ENCODE data around the gene MRPS7. TPM values are rescaled to one million over a fixed set of nuclear protein-coding genes. Genes with fewer than 3 reads are reported as not detected.
A peak's percentile ranks its signal among the peaks of the same experiment; 100 is the strongest.
"Not testable (repeated sequence)": the region's sequence is repeated elsewhere in the genome, so short reads cannot be mapped to it uniquely, and the experiment has no call there.

The MRPS7 gene
- total RNA-seq, 4 donors from 2014 or later = 27.1 to 54.0 (median 37.4) TPM

GRCh38 chr17:75271955-75272847, 10.5 kb downstream of the MRPS7 start:
- peaks cover 12 to 31% (median 21%) of the 10 kb centered on the region in 4 donors for H3K4me1 ChIP-seq
- intact Hi-C loops (cut with DNase I; ENCODE audit: low total_unique reads) (loop anchor here (5.0 kb wide), 1 partner anchor 135 kb away; the partner anchor contains the start of gene GRB2), in situ Hi-C loops (cut with MboI; ENCODE audit: low pct_ligation_motif_present in 1 of 4, low pct_unique_long_range_greater_than_20kb in 1 of 4, low sequenced_read_pairs in 3 of 4) (no loop called here)
- H3K9me3 ChIP-seq = no peaks in the 10 kb centered on the region
- H3K36me3 ChIP-seq = no peaks in the 10 kb centered on the region
- H3K27me3 ChIP-seq = no peaks in the 10 kb centered on the region
- H3K27ac ChIP-seq = peak overlapping the region; percentile 94 to 100 (median 96)
- peak overlapping the region; percentile 84 to 99 (median 86) for H3K4me3 ChIP-seq
- TF ChIP-seq POLR2A (IDR thresholded peaks at IDR 0.05) = no peak
- TF ChIP-seq EP300 (IDR thresholded peaks at IDR 0.05; ENCODE audit: low read depth) = no peak
- TF ChIP-seq POLR2AphosphoS5 (IDR thresholded peaks at IDR 0.05) = no peak
- TF ChIP-seq, protein P1, sequence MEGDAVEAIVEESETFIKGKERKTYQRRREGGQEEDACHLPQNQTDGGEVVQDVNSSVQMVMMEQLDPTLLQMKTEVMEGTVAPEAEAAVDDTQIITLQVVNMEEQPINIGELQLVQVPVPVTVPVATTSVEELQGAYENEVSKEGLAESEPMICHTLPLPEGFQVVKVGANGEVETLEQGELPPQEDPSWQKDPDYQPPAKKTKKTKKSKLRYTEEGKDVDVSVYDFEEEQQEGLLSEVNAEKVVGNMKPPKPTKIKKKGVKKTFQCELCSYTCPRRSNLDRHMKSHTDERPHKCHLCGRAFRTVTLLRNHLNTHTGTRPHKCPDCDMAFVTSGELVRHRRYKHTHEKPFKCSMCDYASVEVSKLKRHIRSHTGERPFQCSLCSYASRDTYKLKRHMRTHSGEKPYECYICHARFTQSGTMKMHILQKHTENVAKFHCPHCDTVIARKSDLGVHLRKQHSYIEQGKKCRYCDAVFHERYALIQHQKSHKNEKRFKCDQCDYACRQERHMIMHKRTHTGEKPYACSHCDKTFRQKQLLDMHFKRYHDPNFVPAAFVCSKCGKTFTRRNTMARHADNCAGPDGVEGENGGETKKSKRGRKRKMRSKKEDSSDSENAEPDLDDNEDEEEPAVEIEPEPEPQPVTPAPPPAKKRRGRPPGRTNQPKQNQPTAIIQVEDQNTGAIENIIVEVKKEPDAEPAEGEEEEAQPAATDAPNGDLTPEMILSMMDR (IDR thresholded peaks at IDR 0.05) = no peak
- 44% methylated on average over 24 of the region's 24 CpGs; no CpG with 5 or more reads in 1 of the 2 donors for WGBS, 2 donors (ENCODE audit: low coverage in 1 of 2)
- DNase-seq = no peak

GRCh38 chr17:75272848-75273184, 11.1 kb downstream of the MRPS7 start:
- in situ Hi-C loops (cut with MboI; ENCODE audit: low pct_ligation_motif_present in 1 of 4, low pct_unique_long_range_greater_than_20kb in 1 of 4, low sequenced_read_pairs in 3 of 4) (no loop called here), intact Hi-C loops (cut with DNase I; ENCODE audit: low total_unique reads) (loop anchor here (5.0 kb wide), 1 partner anchor 134 kb away; the partner anchor contains the start of gene GRB2)
- Histone ChIP-seq H3K4me3 (no peak overlapping the region), H3K9me3 (no peaks in the 10 kb centered on the region), H3K4me1 (peaks cover 12 to 25% (median 18%) of the 10 kb centered on the region in 4 donors), H3K27ac (peak overlapping the region in 1 of 4 donors; percentile 94), H3K36me3 (no peaks in the 10 kb centered on the region), H3K27me3 (no peaks in the 10 kb centered on the region)
- no peak for DNase-seq
- no peak for TF ChIP-seq EP300 (IDR thresholded peaks at IDR 0.05; ENCODE audit: low read depth)
- no peak for TF ChIP-seq POLR2AphosphoS5 (IDR thresholded peaks at IDR 0.05)
- TF ChIP-seq, protein P1 (IDR thresholded peaks at IDR 0.05) = no peak
- TF ChIP-seq POLR2A (IDR thresholded peaks at IDR 0.05) = no peak
- WGBS, 2 donors (ENCODE audit: low coverage in 1 of 2) = 75% methylated on average over 3 of the region's 3 CpGs; no CpG with 5 or more reads in 1 of the 2 donors

DNA sequence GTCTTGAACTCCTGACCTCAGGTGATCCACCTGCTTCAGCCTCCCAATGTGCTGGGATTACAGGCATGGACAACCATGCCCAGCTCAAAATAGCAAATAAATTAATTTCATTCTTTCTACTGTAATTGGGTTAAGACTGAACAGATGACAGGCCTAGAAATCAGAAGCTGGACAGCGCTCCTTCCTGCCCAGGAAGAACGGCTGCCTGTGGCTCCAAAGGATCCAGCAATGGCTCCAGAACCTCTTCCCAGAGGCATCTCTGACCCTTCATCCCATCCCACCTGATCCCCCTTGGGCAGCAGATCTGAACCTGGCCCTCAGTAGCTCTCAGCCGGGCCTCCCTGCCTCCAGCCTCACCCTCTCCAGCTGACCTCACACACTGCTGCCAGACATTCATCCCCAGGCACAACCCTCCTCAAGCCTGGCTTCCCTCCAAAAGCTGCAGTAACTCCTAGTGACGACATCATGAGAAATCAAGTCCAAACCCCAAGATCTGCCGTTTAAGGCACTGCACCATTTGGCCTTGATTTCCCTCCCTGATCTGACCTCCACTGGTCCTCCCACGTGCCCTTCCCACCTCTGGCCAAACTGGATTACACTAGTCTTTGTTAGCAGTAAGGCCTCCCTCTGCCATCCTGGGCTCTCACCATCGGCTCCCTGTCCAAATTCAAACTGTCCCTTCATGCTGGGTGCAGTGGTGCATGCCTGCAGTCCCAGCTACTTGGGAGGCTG, 12.5 kb downstream of the MRPS7 start:
- WGBS, 2 donors (ENCODE audit: low coverage in 1 of 2) = 68 to 77% methylated on average over 3 to 7 of the region's 7 CpGs
- Histone ChIP-seq H3K4me1 (peaks cover 12 to 23% (median 16%) of the 10 kb centered on the region in 4 donors), H3K27me3 (no peaks in the 10 kb centered on the region), H3K9me3 (no peaks in the 10 kb centered on the region), H3K4me3 (no peak overlapping the region), H3K36me3 (no peaks in the 10 kb centered on the region), H3K27ac (no peak overlapping the region)
- in situ Hi-C loops (cut with MboI; ENCODE audit: low pct_ligation_motif_present in 1 of 4, low pct_unique_long_range_greater_than_20kb in 1 of 4, low sequenced_read_pairs in 3 of 4) = no loop called here
- intact Hi-C loops (cut with DNase I; ENCODE audit: low total_unique reads) = loop anchor here (5.0 kb wide), 1 partner anchor 133 kb away; the partner anchor contains the start of gene GRB2
- TF ChIP-seq EP300 (IDR thresholded peaks at IDR 0.05; ENCODE audit: low read depth) (no peak), POLR2A (IDR thresholded peaks at IDR 0.05) (no peak), POLR2AphosphoS5 (IDR thresholded peaks at IDR 0.05) (no peak)
- TF ChIP-seq, protein P1 (IDR thresholded peaks at IDR 0.05) = no peak
- no peak for DNase-seq

DNA sequence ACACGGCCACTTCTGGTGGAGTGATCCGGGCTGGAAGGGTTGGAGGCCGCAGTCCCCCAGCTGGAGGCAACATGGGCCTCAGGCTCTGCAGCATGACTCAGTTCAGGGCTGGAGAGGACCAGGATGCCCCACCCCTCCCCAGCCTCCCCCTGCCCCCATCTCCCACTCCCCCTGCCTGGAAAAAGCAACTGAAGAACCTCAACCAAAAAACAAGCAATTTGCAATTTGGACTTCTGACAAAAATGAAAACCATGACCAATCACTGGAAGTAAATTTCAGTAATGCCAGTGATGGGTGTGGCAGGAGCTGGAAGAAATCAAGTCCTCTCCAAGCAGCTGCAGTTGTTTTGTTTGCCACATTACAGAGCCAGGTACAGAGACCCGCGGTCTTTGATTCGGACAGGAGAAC, 16.0 kb downstream of the MRPS7 start:
- intact Hi-C loops (cut with DNase I; ENCODE audit: low total_unique reads) = no loop called here

GRCh38 chr17:75280189-75280588, 18.5 kb downstream of the MRPS7 start:
- H3K36me3 ChIP-seq; in situ Hi-C loops (cut with MboI; ENCODE audit: low pct_ligation_motif_present in 1 of 4, low pct_unique_long_range_greater_than_20kb in 1 of 4, low sequenced_read_pairs in 3 of 4): not testable (repeated sequence)
- 91% methylated on average over 4 of the region's 4 CpGs; no CpG with 5 or more reads in 1 of the 2 donors for whole genome bisulfite sequencing, 2 donors (ENCODE audit: low coverage in 1 of 2)

More for the DNA sequence above, 16.0 kb downstream of the MRPS7 start:
- no peaks in the 10 kb centered on the region for H3K9me3 ChIP-seq
- in situ Hi-C loops (cut with MboI; ENCODE audit: low pct_ligation_motif_present in 1 of 4, low pct_unique_long_range_greater_than_20kb in 1 of 4, low sequenced_read_pairs in 3 of 4) = no loop called here
- no peak overlapping the region for H3K4me3 ChIP-seq
- TF ChIP-seq, protein P1 (IDR thresholded peaks at IDR 0.05) = no peak
- TF ChIP-seq POLR2AphosphoS5 (IDR thresholded peaks at IDR 0.05) = no peak
- TF ChIP-seq EP300 (IDR thresholded peaks at IDR 0.05; ENCODE audit: low read depth) = no peak
- no peak for TF ChIP-seq POLR2A (IDR thresholded peaks at IDR 0.05)
- H3K27ac ChIP-seq = no peak overlapping the region
- no peak for DNase-seq
- H3K36me3 ChIP-seq = peaks cover 0 to 10% (median 4%) of the 10 kb centered on the region in 4 donors
- peaks cover 0 to 3% (median under 1%) of the 10 kb centered on the region in 4 donors for H3K4me1 ChIP-seq
- 82% methylated on average over 6 of the region's 6 CpGs; no CpG with 5 or more reads in 1 of the 2 donors for WGBS, 2 donors (ENCODE audit: low coverage in 1 of 2)
- no peaks in the 10 kb centered on the region for H3K27me3 ChIP-seq

More at GRCh38 chr17:75280189-75280588, 18.5 kb downstream of the MRPS7 start:
- DNase-seq; H3K27ac ChIP-seq; H3K9me3 ChIP-seq; intact Hi-C loops (cut with DNase I; ENCODE audit: low total_unique reads); H3K27me3 ChIP-seq; H3K4me1 ChIP-seq; H3K4me3 ChIP-seq: not testable (repeated sequence)
